Stimulated activated CD8-positive, alpha-beta memory T cell treated with anti-CD3 and anti-CD28 coated beads, Interleukin-12 subunit alpha, Interleukin-12 subunit beta, amount 100 ng/mL, for 1 hour (primary cell): Measurements from ENCODE around the gene MUC13.

Experiments used
- DNase-seq: peaks from one replicate; pipeline ENCODE4 v3.0.0-alpha.2; 2020; ENCODE audit warnings: low read depth

Gene MUC13

GRCh38 chr3:124876401-124876878, 58.1 kb downstream of the MUC13 start:
- DNase-seq: no peak

DNA sequence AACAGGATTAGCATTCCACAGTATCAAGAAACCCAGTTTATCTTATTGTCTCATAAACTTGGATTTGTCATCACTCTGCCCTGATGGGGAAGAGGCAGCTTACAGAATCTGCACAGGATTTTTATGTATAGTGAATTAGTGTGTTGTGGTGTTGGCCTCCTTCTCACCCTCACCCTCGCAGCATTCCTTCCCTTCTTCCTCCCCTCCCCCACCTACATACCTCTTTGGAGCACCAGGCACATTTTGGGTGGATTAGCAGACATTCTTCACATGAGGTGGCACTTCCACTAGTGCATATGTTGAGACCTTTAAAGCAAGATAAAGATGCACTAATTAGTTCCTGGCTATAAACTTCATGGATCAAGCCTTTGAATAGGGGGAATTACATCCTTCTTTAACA, 61.3 kb downstream of the MUC13 start:
- DNase-seq: no peak

- DNase-seq: no peak
Observed at GRCh38 chr3:124867511-124867910, 67.0 kb downstream of the MUC13 start.

DNA sequence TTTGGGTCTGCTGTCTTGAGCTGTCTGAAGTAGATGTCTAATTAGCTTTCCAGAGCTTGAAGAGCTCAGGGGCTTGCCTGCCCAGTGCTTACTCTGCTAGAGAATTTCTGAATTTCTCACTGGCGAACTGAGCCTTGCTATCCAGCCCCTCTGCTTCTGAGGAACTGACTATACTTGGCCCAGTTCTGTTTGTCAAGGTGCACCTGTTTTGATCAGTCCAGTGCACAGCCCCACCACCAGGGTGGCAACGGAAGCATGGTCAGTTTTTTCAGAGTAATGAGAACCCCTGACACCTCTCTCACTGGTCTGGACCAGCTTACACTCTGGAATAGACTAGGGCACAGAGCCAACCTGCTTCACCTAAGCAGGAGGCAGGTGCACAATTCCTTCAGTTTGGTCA, 72.5 kb downstream of the MUC13 start:
- no peak for DNase-seq

DNA sequence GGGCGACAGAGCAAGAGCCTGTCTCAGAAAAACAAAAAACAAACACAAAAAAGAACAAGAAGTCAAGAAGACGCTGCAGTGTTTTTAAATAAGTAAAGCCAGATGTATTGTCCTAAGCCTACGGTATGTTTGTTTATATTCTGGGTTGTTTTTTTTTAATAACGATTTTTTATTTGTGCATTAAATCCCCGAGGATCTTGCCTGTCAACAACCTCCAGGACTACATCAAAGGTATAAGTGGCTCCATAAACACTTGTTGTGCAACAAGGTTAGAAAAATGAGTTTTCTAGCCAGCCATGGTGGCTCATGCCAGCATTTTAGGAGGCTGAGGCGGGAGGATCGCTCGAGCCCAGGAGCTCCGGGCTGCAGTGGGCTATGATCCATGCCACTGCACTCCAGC, 73.5 kb downstream of the MUC13 start:
- no peak for DNase-seq

GRCh38 chr3:124860599-124860998, 74.0 kb downstream of the MUC13 start:
- no peak for DNase-seq

DNA sequence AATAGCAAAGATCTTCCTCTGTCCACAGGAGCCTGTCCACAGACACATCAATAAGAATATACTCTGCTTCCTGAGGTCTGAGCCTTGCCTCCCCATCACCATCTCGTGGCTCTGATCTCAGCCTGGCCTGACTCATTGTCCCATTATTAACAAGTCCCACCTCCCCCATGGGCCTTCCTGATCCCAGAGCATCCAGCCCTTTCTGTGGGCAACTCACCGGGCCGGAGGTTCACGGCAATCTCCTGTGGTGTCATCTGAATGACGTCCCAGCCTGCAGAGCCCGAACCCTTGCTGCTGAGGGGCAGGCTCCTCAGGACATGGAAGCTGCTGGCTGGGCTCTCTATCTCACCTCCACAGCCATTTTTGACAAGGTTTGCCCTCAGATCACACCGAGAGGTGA, 75.5 kb downstream of the MUC13 start:
- no peak for DNase-seq

DNA sequence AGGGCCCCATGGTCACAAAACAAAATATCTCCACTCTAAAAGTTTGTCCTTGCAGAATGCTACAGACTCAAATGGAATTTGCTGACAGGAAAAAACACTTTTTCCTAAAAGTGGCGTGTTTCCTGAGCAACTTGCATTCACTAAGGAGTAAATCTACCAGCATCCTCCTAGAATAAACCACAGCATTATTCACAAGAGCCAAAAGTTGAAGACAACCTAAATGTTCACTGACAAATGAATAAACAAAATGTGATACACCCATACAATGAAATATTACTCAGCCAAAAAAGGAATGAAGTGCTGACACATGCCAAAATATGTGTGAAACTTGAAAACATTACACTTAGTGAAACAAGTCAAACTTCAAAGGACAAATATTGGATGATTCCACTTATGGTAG, 76.3 kb downstream of the MUC13 start:
- DNase-seq: no peak

GRCh38 chr3:124856677-124857076, 77.9 kb downstream of the MUC13 start:
- no peak for DNase-seq
